Ectodermal cell (in vitro differentiated cells): ENCODE measurements around the gene ANKRD24.

Experiments used
- H3K27ac ChIP-seq: 2 replicates; pipeline ENCODE4 v1.7.0; 2013; ENCODE audit warnings: mild to moderate bottlenecking, low read depth, low read length; ENCODE audit not compliant: insufficient read depth, poor library complexity, severe bottlenecking
- H3K27me3 ChIP-seq: 2 replicates; pipeline ENCODE4 v1.7.0; 2013; ENCODE audit warnings: mild to moderate bottlenecking, low read length; ENCODE audit not compliant: insufficient read depth, control insufficient read depth, poor library complexity, severe bottlenecking
- H3K36me3 ChIP-seq: one replicate; pipeline ENCODE4 v1.7.0; 2013; ENCODE audit warnings: low read length; ENCODE audit not compliant: control insufficient read depth, insufficient read depth
- H3K4me1 ChIP-seq: one replicate; pipeline ENCODE4 v1.7.0; 2013; ENCODE audit warnings: low read length; ENCODE audit not compliant: control insufficient read depth, insufficient read depth
- H3K4me3 ChIP-seq: 2 replicates; pipeline ENCODE4 v1.7.0; 2013; ENCODE audit warnings: low read depth, low read length, control low read depth; ENCODE audit not compliant: insufficient read depth
- H3K9me3 ChIP-seq: 2 replicates; pipeline ENCODE4 v1.7.0; 2013; ENCODE audit warnings: mild to moderate bottlenecking, low read length, moderate library complexity; ENCODE audit not compliant: control insufficient read depth
- WGBS, 2 experiments: methylation state at CpG; one replicate each; pipeline ENCODE4 v1.1.7; 2013; ENCODE audit warnings: missing lambda C conversion rate in 2 of 2; 5-methylcytosine and 5-hydroxymethylcytosine counted together

Gene ANKRD24

DNA sequence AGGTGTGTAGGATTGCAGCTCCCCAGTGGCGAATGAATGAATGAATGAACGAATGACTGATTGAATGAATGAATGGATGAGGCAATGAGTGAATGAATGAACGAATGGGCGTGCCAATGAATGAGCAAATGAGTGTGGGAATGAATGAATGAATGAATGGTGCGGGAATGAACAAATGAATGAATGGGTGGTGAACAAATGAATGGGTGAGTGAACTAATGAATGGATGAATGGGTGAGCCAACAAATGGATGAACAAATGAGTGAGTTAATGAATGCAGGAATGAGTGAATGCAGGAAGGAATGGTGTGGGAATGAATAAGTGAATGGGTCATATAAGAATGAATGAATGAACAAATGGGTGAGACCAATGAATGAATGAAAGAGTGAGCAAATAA is 14.7 kb downstream of the ANKRD24 start:
- H3K4me1 ChIP-seq = no peaks in the 10 kb centered on the region
- H3K36me3 ChIP-seq = no peaks in the 10 kb centered on the region
- no peak overlapping the region for H3K4me3 ChIP-seq
- 87 to 91% methylated on average over 5 of the region's 5 CpGs for WGBS, 2 experiments
- no peak overlapping the region for H3K27ac ChIP-seq
- no peaks in the 10 kb centered on the region for H3K9me3 ChIP-seq
- H3K27me3 ChIP-seq = peaks cover 42% of the 10 kb centered on the region

DNA sequence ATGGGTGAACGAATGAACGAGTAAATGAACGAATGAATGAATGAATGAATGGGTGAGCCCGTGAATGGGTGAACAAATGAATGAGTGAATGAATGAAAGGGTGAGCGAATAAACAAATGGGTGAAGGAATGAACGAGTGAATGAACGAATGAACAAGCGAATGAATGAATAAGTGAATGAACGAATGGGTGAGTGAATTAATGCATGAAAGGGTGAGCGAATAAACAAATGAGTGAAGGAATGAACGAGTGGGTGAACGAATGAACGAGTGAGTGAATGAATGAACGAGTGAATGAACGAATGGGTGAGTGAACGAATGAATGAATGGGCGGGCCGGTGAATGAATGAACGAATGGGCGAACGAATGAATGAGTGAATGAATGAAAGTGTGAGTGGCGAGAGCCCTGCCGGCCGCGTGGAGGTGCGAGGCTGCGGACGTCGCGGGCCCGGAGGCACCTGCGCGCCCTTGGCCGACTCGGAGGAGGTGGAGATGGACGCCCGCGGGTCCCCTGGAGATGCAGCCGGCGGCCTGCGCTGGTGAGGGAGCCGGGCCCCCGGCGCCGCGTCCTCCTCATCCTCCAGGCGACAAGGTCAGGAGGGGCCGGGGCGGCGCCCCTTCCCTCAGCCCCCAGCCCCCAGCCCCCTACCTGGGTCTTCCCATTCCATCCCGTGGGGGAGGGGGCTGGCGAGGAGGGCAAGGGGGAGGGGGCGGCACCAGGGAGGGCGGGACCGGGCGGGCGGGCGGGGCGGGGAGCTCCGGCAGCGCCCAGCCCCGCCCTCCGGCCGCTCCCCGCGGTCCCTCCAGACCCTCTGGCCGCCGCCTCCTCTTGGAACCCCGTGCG is 15.4 kb downstream of the ANKRD24 start:
- H3K36me3 ChIP-seq = no peaks in the 10 kb centered on the region
- H3K9me3 ChIP-seq = no peaks in the 10 kb centered on the region
- H3K4me1 ChIP-seq = no peaks in the 10 kb centered on the region
- peak overlapping the region; percentile 37 for H3K4me3 ChIP-seq
- H3K27me3 ChIP-seq = peaks cover 42% of the 10 kb centered on the region
- no peak overlapping the region for H3K27ac ChIP-seq
- WGBS, 2 experiments = 16 to 17% methylated on average over 69 to 70 of the region's 70 CpGs

- H3K27ac ChIP-seq = no peak overlapping the region
- peaks cover 42% of the 10 kb centered on the region for H3K27me3 ChIP-seq
- H3K4me3 ChIP-seq = peak overlapping the region; percentile 37
- H3K4me1 ChIP-seq = no peaks in the 10 kb centered on the region
- 12% methylated on average over 26 to 27 of the region's 28 CpGs for WGBS, 2 experiments
- no peaks in the 10 kb centered on the region for H3K9me3 ChIP-seq
- H3K36me3 ChIP-seq = no peaks in the 10 kb centered on the region
Observed at GRCh38 chr19:4198467-4199126, 16.1 kb downstream of the ANKRD24 start.

GRCh38 chr19:4199699-4200293 is 17.3 kb downstream of the ANKRD24 start:
- no peak overlapping the region for H3K4me3 ChIP-seq
- WGBS, 2 experiments = 72% methylated on average over 33 of the region's 33 CpGs
- no peak overlapping the region for H3K27ac ChIP-seq
- no peaks in the 10 kb centered on the region for H3K9me3 ChIP-seq
- no peaks in the 10 kb centered on the region for H3K4me1 ChIP-seq
- no peaks in the 10 kb centered on the region for H3K36me3 ChIP-seq
- H3K27me3 ChIP-seq = peaks cover 35% of the 10 kb centered on the region

- WGBS, 2 experiments = 46% methylated on average over 2 of the region's 2 CpGs
- H3K27ac ChIP-seq = no peak overlapping the region
- H3K4me3 ChIP-seq = no peak overlapping the region
- H3K4me1 ChIP-seq = no peaks in the 10 kb centered on the region
- H3K36me3 ChIP-seq = no peaks in the 10 kb centered on the region
- H3K27me3 ChIP-seq = peaks cover 35% of the 10 kb centered on the region
- H3K9me3 ChIP-seq = no peaks in the 10 kb centered on the region
Observed at GRCh38 chr19:4200940-4201542, 18.6 kb downstream of the ANKRD24 start.

DNA sequence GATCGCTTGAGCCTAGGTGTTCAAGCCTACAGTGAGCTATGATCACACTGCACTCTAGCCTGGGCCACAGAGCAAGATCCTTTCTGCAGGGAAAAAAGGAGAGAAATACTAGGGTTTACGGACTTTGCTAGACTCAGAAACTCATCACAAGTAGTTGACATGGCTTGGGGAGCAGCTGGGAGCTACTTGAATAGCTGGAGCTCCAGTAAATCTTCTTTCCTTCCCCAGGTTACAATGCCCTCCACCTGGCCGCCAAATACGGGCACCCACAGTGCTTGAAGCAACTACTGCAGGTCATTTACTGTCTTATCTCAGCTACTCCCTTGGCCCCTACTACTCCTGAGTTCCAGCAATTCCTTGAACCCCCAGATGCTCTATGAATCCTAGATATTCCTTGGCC is 19.3 kb downstream of the ANKRD24 start:
- Histone ChIP-seq H3K4me3 (no peak overlapping the region), H3K9me3 (no peaks in the 10 kb centered on the region), H3K4me1 (no peaks in the 10 kb centered on the region), H3K27ac (no peak overlapping the region), H3K36me3 (no peaks in the 10 kb centered on the region), H3K27me3 (peaks cover 35% of the 10 kb centered on the region)
- 88 to 92% methylated on average over 4 of the region's 4 CpGs for WGBS, 2 experiments

DNA sequence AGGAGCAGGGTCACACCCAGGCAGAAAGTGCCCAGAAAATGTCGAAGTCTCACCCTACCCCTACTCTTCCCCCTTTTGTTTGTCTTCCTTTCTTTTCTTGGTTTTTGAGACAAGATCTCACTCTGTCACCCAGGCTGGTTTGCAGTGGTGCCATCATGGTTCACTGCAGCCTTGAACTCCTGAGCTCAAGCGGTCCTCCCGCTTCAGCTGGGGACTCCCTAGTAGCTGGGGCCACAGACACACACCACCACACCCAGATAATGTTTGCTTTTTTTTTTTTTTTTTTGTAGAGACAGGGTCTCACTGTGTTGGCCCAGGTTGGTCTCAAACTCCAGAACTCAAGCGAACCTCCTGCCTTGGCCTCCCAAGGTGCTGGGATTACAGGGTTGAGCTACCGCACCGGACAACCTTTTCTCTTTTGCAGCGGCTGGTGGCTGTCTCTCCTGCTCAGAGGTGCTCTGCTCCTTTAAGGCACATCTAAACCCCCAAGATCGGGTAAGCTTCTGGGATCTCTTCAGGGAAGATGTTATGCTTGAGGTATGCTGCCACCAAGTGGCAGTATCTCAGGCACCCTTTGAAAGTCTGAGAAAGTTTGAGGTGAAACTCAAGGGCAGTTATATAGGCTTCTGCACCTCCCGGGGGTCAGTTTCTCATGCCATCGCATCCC is 24.5 kb downstream of the ANKRD24 start:
- Histone ChIP-seq H3K36me3 (no peaks in the 10 kb centered on the region), H3K4me1 (no peaks in the 10 kb centered on the region), H3K27ac (no peak overlapping the region), H3K9me3 (no peaks in the 10 kb centered on the region), H3K4me3 (no peak overlapping the region), H3K27me3 (no peaks in the 10 kb centered on the region)
- WGBS, 2 experiments = 84 to 87% methylated on average over 10 of the region's 10 CpGs

GRCh38 chr19:4208385-4209094 is 26.1 kb downstream of the ANKRD24 start:
- no peaks in the 10 kb centered on the region for H3K4me1 ChIP-seq
- 78 to 82% methylated on average over 13 of the region's 13 CpGs for WGBS, 2 experiments
- no peaks in the 10 kb centered on the region for H3K27me3 ChIP-seq

DNA sequence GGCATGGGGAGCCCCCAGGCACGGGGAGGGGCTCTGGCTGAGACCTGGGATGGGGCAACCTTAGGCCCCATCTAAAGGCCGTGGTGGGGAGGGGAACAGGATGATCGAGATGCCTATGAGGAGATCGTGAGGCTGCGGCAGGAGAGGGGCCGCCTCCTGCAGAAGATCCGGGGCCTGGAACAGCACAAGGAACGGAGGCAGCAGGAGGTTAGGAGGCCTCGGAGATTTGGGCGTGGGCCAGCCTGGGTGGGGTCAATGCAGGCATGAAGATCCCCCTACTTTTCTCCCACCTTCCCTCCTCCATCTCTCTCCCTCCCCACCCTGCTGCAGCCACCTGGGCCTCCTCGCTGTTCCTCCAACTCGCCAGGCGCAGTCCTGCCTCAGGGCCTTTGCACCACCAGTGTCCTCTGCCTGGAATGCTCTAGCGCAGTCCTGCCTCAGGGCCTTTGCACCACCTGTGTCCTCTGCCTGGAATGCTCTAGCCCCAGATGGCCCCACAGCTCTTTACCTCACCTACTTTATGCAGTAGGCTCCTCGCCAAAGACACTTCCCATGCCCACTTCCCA is 27.8 kb downstream of the ANKRD24 start:
- no peaks in the 10 kb centered on the region for H3K4me1 ChIP-seq
- H3K9me3 ChIP-seq = no peaks in the 10 kb centered on the region
- no peaks in the 10 kb centered on the region for H3K36me3 ChIP-seq
- no peak overlapping the region for H3K4me3 ChIP-seq
- no peaks in the 10 kb centered on the region for H3K27me3 ChIP-seq
- no peak overlapping the region for H3K27ac ChIP-seq
- 84% methylated on average over 15 of the region's 15 CpGs for WGBS, 2 experiments

More at GRCh38 chr19:4208385-4209094, 26.1 kb downstream of the ANKRD24 start:
- Histone ChIP-seq H3K4me3 (no peak overlapping the region), H3K27ac (no peak overlapping the region), H3K36me3 (no peaks in the 10 kb centered on the region), H3K9me3 (no peaks in the 10 kb centered on the region)
